ENCODE results near the gene ARSG. TPM values are rescaled to one million over a fixed set of nuclear protein-coding genes. Genes with fewer than 3 reads are reported as not detected.

Gene ARSG
- total RNA-seq, 1 experiment from 2014 or later, result 7.9 TPM

DNA sequence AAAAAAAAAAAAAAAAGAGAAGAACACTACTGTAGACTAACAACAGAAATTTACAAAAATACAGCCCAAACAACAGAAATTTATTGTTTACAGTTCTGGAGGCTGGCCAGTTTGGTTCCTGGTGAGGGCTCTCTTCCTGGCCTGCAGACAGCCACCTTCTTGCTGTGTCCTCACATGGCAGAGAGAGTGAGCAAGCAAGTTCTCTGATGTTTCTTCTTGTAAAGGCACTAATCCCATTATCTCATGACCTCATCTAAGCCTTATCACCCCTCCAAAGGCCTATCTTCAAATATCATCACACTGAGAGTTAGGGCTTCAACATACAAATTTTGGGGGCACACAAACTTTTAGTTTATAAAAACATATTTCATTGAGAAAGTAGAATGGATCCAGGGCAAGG is 7.3 kb downstream of the ARSG start:
- DNase-seq (ENCODE audit: low spot score), result no peak
- POLR2A ChIA-PET, result no interaction called here

DNA sequence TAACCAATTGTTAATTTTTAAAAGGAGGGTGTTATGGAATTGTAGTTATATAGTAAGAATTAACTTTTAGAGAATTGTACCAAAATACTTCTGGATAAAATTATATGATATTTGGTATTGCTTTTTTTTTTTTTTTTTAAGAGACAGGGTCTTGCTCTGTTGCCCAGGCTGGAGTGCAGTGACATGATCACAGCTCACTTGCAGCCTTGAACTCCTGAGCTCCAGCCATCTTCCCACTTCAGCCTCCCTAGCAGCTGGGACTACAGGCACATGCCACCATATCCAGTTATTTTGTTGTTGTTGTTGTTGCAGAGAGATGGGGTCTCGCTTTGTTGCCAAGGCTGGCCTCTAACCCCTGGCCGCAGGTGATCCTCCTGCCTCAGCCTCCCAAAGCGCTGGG is 8.5 kb downstream of the ARSG start:
- TF ChIP-seq, protein P1, sequence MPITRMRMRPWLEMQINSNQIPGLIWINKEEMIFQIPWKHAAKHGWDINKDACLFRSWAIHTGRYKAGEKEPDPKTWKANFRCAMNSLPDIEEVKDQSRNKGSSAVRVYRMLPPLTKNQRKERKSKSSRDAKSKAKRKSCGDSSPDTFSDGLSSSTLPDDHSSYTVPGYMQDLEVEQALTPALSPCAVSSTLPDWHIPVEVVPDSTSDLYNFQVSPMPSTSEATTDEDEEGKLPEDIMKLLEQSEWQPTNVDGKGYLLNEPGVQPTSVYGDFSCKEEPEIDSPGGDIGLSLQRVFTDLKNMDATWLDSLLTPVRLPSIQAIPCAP (CRISPR knock-in tag; IDR thresholded peaks at IDR 0.05), result no peak
- TF ChIP-seq ZNF121 (CRISPR knock-in tag; IDR thresholded peaks at IDR 0.05), result peak; percentile 74
- POLR2A ChIA-PET, result no interaction called here
- Mint-ChIP-seq H3K36me3 (no peaks in the 10 kb centered on the region), H3K4me1 (peaks cover 35% of the 10 kb centered on the region), H3K9me3 (peaks cover 11% of the 10 kb centered on the region), H3K4me3 (no peak overlapping the region), H3K27ac (no peak overlapping the region), H3K27me3 (ENCODE audit: low read depth) (no peaks in the 10 kb centered on the region)
- DNase-seq (ENCODE audit: low spot score) (no peak), ATAC-seq (no peak)
- CTCF ChIA-PET, result interaction anchor here (1.8 kb wide), 1 partner anchor 99 kb away, joined by 5 read pairs; no protein-coding TSS in a partner anchor

More for the DNA sequence above, 7.3 kb downstream of the ARSG start:
- TF ChIP-seq CREM (CRISPR knock-in tag; IDR thresholded peaks at IDR 0.05), result no peak
- TF ChIP-seq TEAD4 (CRISPR knock-in tag; IDR thresholded peaks at IDR 0.05), result no peak
- TF ChIP-seq, protein P2, sequence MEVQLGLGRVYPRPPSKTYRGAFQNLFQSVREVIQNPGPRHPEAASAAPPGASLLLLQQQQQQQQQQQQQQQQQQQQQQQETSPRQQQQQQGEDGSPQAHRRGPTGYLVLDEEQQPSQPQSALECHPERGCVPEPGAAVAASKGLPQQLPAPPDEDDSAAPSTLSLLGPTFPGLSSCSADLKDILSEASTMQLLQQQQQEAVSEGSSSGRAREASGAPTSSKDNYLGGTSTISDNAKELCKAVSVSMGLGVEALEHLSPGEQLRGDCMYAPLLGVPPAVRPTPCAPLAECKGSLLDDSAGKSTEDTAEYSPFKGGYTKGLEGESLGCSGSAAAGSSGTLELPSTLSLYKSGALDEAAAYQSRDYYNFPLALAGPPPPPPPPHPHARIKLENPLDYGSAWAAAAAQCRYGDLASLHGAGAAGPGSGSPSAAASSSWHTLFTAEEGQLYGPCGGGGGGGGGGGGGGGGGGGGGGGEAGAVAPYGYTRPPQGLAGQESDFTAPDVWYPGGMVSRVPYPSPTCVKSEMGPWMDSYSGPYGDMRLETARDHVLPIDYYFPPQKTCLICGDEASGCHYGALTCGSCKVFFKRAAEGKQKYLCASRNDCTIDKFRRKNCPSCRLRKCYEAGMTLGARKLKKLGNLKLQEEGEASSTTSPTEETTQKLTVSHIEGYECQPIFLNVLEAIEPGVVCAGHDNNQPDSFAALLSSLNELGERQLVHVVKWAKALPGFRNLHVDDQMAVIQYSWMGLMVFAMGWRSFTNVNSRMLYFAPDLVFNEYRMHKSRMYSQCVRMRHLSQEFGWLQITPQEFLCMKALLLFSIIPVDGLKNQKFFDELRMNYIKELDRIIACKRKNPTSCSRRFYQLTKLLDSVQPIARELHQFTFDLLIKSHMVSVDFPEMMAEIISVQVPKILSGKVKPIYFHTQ (CRISPR knock-in tag; IDR thresholded peaks at IDR 0.05), result no peak
- Mint-ChIP-seq H3K27ac (no peak overlapping the region), H3K9me3 (peaks cover 11% of the 10 kb centered on the region), H3K4me3 (no peak overlapping the region), H3K36me3 (no peaks in the 10 kb centered on the region), H3K27me3 (ENCODE audit: low read depth) (peaks cover 7% of the 10 kb centered on the region), H3K4me1 (peaks cover 47% of the 10 kb centered on the region)
- ATAC-seq, result no peak
- CTCF ChIA-PET, result no interaction called here

DNA sequence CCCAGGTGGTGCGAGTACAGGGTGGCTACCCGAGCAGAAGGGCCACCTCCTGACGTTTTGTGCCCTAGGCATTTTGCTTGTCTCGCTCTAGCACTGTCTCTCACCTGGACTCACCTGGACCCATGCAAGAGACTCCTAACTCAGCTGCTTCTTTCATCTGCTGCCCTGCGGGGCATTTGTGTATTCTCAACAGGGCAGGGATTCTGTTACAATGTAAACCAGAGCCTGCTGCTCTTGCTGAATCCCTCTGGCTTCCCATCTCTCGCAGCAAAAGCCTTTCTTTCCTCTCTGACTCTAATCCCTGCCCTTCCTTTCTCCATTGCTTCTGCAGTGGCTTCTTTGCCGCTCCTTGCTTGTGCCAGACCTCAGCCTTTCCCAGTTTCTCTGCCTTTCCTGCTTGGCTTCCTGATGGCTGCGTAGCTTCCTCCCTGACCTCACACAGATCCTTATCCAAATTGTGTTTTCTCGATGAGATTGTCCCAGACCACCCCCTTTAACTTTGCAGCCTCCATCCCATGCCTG is 10.2 kb downstream of the ARSG start:
- peak overlapping the region; percentile 1; the same call in 1 of the 2 replicates for H3K4me3 Mint-ChIP-seq
- no peak for TF ChIP-seq NFE2L1 (CRISPR knock-in tag; IDR thresholded peaks at IDR 0.05)
- TF ChIP-seq, protein P3, sequence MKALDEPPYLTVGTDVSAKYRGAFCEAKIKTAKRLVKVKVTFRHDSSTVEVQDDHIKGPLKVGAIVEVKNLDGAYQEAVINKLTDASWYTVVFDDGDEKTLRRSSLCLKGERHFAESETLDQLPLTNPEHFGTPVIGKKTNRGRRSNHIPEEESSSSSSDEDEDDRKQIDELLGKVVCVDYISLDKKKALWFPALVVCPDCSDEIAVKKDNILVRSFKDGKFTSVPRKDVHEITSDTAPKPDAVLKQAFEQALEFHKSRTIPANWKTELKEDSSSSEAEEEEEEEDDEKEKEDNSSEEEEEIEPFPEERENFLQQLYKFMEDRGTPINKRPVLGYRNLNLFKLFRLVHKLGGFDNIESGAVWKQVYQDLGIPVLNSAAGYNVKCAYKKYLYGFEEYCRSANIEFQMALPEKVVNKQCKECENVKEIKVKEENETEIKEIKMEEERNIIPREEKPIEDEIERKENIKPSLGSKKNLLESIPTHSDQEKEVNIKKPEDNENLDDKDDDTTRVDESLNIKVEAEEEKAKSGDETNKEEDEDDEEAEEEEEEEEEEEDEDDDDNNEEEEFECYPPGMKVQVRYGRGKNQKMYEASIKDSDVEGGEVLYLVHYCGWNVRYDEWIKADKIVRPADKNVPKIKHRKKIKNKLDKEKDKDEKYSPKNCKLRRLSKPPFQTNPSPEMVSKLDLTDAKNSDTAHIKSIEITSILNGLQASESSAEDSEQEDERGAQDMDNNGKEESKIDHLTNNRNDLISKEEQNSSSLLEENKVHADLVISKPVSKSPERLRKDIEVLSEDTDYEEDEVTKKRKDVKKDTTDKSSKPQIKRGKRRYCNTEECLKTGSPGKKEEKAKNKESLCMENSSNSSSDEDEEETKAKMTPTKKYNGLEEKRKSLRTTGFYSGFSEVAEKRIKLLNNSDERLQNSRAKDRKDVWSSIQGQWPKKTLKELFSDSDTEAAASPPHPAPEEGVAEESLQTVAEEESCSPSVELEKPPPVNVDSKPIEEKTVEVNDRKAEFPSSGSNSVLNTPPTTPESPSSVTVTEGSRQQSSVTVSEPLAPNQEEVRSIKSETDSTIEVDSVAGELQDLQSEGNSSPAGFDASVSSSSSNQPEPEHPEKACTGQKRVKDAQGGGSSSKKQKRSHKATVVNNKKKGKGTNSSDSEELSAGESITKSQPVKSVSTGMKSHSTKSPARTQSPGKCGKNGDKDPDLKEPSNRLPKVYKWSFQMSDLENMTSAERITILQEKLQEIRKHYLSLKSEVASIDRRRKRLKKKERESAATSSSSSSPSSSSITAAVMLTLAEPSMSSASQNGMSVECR (CRISPR knock-in tag; IDR thresholded peaks at IDR 0.05; ENCODE audit: borderline replicate concordance), result no peak
- no peak for TF ChIP-seq ZNF263 (CRISPR knock-in tag; IDR thresholded peaks at IDR 0.05; ENCODE audit: low read depth)
- TF ChIP-seq, protein P4, sequence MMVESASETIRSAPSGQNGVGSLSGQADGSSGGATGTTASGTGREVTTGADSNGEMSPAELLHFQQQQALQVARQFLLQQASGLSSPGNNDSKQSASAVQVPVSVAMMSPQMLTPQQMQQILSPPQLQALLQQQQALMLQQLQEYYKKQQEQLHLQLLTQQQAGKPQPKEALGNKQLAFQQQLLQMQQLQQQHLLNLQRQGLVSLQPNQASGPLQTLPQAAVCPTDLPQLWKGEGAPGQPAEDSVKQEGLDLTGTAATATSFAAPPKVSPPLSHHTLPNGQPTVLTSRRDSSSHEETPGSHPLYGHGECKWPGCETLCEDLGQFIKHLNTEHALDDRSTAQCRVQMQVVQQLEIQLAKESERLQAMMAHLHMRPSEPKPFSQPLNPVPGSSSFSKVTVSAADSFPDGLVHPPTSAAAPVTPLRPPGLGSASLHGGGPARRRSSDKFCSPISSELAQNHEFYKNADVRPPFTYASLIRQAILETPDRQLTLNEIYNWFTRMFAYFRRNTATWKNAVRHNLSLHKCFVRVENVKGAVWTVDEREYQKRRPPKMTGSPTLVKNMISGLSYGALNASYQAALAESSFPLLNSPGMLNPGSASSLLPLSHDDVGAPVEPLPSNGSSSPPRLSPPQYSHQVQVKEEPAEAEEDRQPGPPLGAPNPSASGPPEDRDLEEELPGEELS (CRISPR knock-in tag; IDR thresholded peaks at IDR 0.05), result no peak
- TF ChIP-seq, protein P5, sequence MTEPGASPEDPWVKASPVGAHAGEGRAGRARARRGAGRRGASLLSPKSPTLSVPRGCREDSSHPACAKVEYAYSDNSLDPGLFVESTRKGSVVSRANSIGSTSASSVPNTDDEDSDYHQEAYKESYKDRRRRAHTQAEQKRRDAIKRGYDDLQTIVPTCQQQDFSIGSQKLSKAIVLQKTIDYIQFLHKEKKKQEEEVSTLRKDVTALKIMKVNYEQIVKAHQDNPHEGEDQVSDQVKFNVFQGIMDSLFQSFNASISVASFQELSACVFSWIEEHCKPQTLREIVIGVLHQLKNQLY (CRISPR knock-in tag; IDR thresholded peaks at IDR 0.05), result no peak
- TF ChIP-seq TEAD1 (CRISPR knock-in tag; IDR thresholded peaks at IDR 0.05), result no peak
- no peak for TF ChIP-seq ESRRA (CRISPR knock-in tag; IDR thresholded peaks at IDR 0.05; ENCODE audit: borderline replicate concordance)
- TF ChIP-seq, protein P6, sequence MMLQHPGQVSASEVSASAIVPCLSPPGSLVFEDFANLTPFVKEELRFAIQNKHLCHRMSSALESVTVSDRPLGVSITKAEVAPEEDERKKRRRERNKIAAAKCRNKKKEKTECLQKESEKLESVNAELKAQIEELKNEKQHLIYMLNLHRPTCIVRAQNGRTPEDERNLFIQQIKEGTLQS (CRISPR knock-in tag; conservative IDR thresholded peaks at IDR 0.05), result no peak
- TF ChIP-seq, protein P7, sequence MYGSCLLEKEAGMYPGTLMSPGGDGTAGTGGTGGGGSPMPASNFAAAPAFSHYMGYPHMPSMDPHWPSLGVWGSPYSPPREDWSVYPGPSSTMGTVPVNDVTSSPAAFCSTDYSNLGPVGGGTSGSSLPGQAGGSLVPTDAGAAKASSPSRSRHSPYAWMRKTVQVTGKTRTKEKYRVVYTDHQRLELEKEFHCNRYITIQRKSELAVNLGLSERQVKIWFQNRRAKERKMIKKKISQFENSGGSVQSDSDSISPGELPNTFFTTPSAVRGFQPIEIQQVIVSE (CRISPR knock-in tag; IDR thresholded peaks at IDR 0.05; ENCODE audit: borderline replicate concordance), result no peak
- no peak for TF ChIP-seq RELA (CRISPR knock-in tag; IDR thresholded peaks at IDR 0.05; ENCODE audit: borderline replicate concordance)
- TF ChIP-seq ZNF423 (CRISPR knock-in tag; IDR thresholded peaks at IDR 0.05), result no peak
- TF ChIP-seq ZNF396 (CRISPR knock-in tag; IDR thresholded peaks at IDR 0.05; ENCODE audit: borderline replicate concordance), result no peak

More for the DNA sequence above, 10.2 kb downstream of the ARSG start:
- Mint-ChIP-seq H3K27me3 (ENCODE audit: low read depth) (no peaks in the 10 kb centered on the region), H3K27ac (peak overlapping the region; percentile 54), H3K4me1 (peaks cover 25% of the 10 kb centered on the region), H3K9me3 (peaks cover 11% of the 10 kb centered on the region), H3K36me3 (no peaks in the 10 kb centered on the region)
- POLR2A ChIA-PET, result interaction anchor here (0.6 to 1.1 kb wide), 2 partner anchors 9 to 10 kb away, joined by 3 to 6 read pairs; partner anchors contain the start of genes ARSG and SLC16A6
- DNase-seq (ENCODE audit: low spot score) (peak; percentile 22), ATAC-seq (peak; percentile 88)
- CTCF ChIA-PET, result interaction anchor here (1.0 to 1.8 kb wide), 3 partner anchors 39 to 97 kb away, joined by 4 to 5 read pairs (median 5); no protein-coding TSS in a partner anchor
